Measurements from ENCODE around the gene PTPN3. TPM values are rescaled to one million over a fixed set of nuclear protein-coding genes. Genes with fewer than 3 reads are reported as not detected.

PTPN3 gene
- total and polyA plus RNA-seq, 2 donors (not counting 1 experiment from before 2014, with no cell fraction given): 1.4 to 2.3 TPM

- Histone ChIP-seq H3K27me3 (ENCODE audit: control insufficient read depth, insufficient read depth, low read length) (no peaks in the 10 kb centered on the region), H3K4me2 (ENCODE audit: extremely low read depth, insufficient read depth, low read length) (no peak overlapping the region), H2AFZ (ENCODE audit: low read length) (no peak overlapping the region), H3K4me3 (replicated peaks in 1 of 4; ENCODE audit: control extremely low read depth in 1 of 4, insufficient read depth in 1 of 4, low read depth in 3 of 4, low read length in 4 of 4) (no peak overlapping the region), H3K4me1 (ENCODE audit: control insufficient read depth, extremely low read depth, insufficient read depth, low read length) (no peaks in the 10 kb centered on the region), H3K9ac (ENCODE audit: insufficient read depth, low read length) (no peak overlapping the region), H4K20me1 (ENCODE audit: control insufficient read depth, extremely low read depth, insufficient read depth, low read length) (no peaks in the 10 kb centered on the region), H3K9me3 (ENCODE audit: control insufficient read depth, insufficient read depth, low read depth, low read length) (no peaks in the 10 kb centered on the region), H3K27ac (ENCODE audit: insufficient read depth, low read length) (no peak overlapping the region), H3K36me3 (ENCODE audit: control insufficient read depth, insufficient read depth, low read length) (no peaks in the 10 kb centered on the region), H3K79me2 (ENCODE audit: control insufficient read depth, insufficient read depth, low read length) (no peaks in the 10 kb centered on the region)
- no peak for DNase-seq (ENCODE audit: low read depth in 2 of 2)
- TF ChIP-seq, protein P1, sequence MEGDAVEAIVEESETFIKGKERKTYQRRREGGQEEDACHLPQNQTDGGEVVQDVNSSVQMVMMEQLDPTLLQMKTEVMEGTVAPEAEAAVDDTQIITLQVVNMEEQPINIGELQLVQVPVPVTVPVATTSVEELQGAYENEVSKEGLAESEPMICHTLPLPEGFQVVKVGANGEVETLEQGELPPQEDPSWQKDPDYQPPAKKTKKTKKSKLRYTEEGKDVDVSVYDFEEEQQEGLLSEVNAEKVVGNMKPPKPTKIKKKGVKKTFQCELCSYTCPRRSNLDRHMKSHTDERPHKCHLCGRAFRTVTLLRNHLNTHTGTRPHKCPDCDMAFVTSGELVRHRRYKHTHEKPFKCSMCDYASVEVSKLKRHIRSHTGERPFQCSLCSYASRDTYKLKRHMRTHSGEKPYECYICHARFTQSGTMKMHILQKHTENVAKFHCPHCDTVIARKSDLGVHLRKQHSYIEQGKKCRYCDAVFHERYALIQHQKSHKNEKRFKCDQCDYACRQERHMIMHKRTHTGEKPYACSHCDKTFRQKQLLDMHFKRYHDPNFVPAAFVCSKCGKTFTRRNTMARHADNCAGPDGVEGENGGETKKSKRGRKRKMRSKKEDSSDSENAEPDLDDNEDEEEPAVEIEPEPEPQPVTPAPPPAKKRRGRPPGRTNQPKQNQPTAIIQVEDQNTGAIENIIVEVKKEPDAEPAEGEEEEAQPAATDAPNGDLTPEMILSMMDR (conservative IDR thresholded peaks at IDR 0.05 in 1 of 2, IDR thresholded peaks at IDR 0.05 in 1 of 2; ENCODE audit: low read depth in 1 of 2, low read length in 2 of 2): no peak
- no peak for TF ChIP-seq EZH2 (IDR thresholded peaks at IDR 0.05; ENCODE audit: low read length, missing control alignments)
Measured at GRCh38 chr9:109479822-109480221, 18.3 kb downstream of the PTPN3 start.

DNA sequence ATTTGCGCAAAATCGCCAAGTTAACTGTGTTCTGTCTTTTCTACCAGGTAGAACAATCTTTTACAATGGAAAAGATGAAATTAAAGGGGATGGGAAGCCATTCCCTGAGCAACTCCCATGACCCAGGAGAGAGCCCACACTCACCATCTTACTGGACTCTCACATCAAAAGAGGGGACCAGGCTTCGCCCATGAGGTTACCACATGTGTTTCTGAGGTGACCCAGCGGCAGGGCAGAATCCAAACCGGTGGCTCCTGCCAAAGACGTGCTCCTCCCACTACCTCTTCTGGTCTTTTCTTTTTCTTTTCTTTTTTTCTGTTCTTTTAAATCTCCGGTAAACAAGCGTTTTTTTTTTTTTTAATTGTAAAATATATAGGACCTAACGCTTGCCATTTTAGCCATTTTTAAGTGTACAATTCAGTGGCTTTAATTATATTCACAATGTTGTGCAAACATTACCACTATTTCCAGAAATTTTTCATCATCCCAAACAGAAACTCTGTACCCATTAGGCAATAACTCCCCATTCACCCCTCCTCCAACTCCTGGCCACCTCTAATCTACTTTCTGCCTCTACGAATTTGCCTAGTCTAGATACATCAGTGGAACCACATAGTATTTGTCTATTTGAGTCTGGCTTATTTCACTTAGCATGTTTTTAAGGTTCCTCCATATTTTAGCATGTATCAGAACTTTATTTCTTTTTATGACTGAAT lies 19.3 kb downstream of the PTPN3 start:
- Histone ChIP-seq H3K27me3 (ENCODE audit: control insufficient read depth, insufficient read depth, low read length) (no peaks in the 10 kb centered on the region), H3K36me3 (ENCODE audit: control insufficient read depth, insufficient read depth, low read length) (no peaks in the 10 kb centered on the region), H3K4me2 (ENCODE audit: extremely low read depth, insufficient read depth, low read length) (no peak overlapping the region), H3K9me3 (ENCODE audit: control insufficient read depth, insufficient read depth, low read depth, low read length) (no peaks in the 10 kb centered on the region), H2AFZ (ENCODE audit: low read length) (no peak overlapping the region), H3K4me1 (ENCODE audit: control insufficient read depth, extremely low read depth, insufficient read depth, low read length) (no peaks in the 10 kb centered on the region), H4K20me1 (ENCODE audit: control insufficient read depth, extremely low read depth, insufficient read depth, low read length) (no peaks in the 10 kb centered on the region), H3K27ac (ENCODE audit: insufficient read depth, low read length) (no peak overlapping the region), H3K9ac (ENCODE audit: insufficient read depth, low read length) (no peak overlapping the region), H3K79me2 (ENCODE audit: control insufficient read depth, insufficient read depth, low read length) (no peaks in the 10 kb centered on the region), H3K4me3 (replicated peaks in 1 of 4; ENCODE audit: control extremely low read depth in 1 of 4, insufficient read depth in 1 of 4, low read depth in 3 of 4, low read length in 4 of 4) (no peak overlapping the region)
- no peak for DNase-seq (ENCODE audit: low read depth in 2 of 2)
- TF ChIP-seq EZH2 (IDR thresholded peaks at IDR 0.05; ENCODE audit: low read length, missing control alignments): no peak
- TF ChIP-seq, protein P1 (conservative IDR thresholded peaks at IDR 0.05 in 1 of 2, IDR thresholded peaks at IDR 0.05 in 1 of 2; ENCODE audit: low read depth in 1 of 2, low read length in 2 of 2): no peak

GRCh38 chr9:109478051-109478563 lies 20.0 kb downstream of the PTPN3 start:
- Histone ChIP-seq H2AFZ (ENCODE audit: low read length) (no peak overlapping the region), H3K9ac (ENCODE audit: insufficient read depth, low read length) (no peak overlapping the region), H3K4me1 (ENCODE audit: control insufficient read depth, extremely low read depth, insufficient read depth, low read length) (no peaks in the 10 kb centered on the region), H3K27me3 (ENCODE audit: control insufficient read depth, insufficient read depth, low read length) (no peaks in the 10 kb centered on the region), H3K4me3 (replicated peaks in 1 of 4; ENCODE audit: control extremely low read depth in 1 of 4, insufficient read depth in 1 of 4, low read depth in 3 of 4, low read length in 4 of 4) (no peak overlapping the region), H3K27ac (ENCODE audit: insufficient read depth, low read length) (no peak overlapping the region), H3K36me3 (ENCODE audit: control insufficient read depth, insufficient read depth, low read length) (no peaks in the 10 kb centered on the region), H3K4me2 (ENCODE audit: extremely low read depth, insufficient read depth, low read length) (no peak overlapping the region), H3K79me2 (ENCODE audit: control insufficient read depth, insufficient read depth, low read length) (no peaks in the 10 kb centered on the region), H3K9me3 (ENCODE audit: control insufficient read depth, insufficient read depth, low read depth, low read length) (no peaks in the 10 kb centered on the region), H4K20me1 (ENCODE audit: control insufficient read depth, extremely low read depth, insufficient read depth, low read length) (no peaks in the 10 kb centered on the region)
- no peak for DNase-seq (ENCODE audit: low read depth in 2 of 2)
- no peak for TF ChIP-seq EZH2 (IDR thresholded peaks at IDR 0.05; ENCODE audit: low read length, missing control alignments)
- TF ChIP-seq, protein P1 (conservative IDR thresholded peaks at IDR 0.05 in 1 of 2, IDR thresholded peaks at IDR 0.05 in 1 of 2; ENCODE audit: low read depth in 1 of 2, low read length in 2 of 2): no peak
